ENCODE measurements around the gene GREB1.

DNA sequence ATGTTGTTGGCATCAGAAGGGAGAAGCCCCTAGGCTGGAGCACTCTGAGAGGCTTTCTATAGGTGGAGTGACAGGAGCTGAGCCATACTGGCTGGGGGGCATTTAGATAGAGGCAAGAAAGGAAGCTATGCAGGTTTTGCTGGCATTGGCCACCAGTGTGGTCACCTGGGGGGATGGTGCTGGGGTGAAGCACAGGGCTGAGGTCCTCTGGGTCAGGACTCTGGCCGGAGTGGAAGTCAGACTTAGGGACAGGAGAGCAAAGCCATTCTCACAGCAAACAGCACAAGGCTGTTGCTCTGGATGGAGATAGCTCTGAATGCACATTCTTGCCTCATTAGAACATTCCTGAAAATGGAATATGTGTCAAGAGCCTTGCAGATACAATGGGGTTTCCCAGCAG lies 88.8 kb downstream of the GREB1 start:
- TF ChIP-seq, protein P1, sequence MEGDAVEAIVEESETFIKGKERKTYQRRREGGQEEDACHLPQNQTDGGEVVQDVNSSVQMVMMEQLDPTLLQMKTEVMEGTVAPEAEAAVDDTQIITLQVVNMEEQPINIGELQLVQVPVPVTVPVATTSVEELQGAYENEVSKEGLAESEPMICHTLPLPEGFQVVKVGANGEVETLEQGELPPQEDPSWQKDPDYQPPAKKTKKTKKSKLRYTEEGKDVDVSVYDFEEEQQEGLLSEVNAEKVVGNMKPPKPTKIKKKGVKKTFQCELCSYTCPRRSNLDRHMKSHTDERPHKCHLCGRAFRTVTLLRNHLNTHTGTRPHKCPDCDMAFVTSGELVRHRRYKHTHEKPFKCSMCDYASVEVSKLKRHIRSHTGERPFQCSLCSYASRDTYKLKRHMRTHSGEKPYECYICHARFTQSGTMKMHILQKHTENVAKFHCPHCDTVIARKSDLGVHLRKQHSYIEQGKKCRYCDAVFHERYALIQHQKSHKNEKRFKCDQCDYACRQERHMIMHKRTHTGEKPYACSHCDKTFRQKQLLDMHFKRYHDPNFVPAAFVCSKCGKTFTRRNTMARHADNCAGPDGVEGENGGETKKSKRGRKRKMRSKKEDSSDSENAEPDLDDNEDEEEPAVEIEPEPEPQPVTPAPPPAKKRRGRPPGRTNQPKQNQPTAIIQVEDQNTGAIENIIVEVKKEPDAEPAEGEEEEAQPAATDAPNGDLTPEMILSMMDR (IDR thresholded peaks at IDR 0.05; ENCODE audit: insufficient read depth, low read length, poor library complexity, severe bottlenecking), result no peak
- no peak for TF ChIP-seq EZH2phosphoT487 (conservative IDR thresholded peaks at IDR 0.05; ENCODE audit: low read length)
